22Rv1 (cell line): Measurements from ENCODE around the gene SLX4IP.

Source experiments
- H3K27ac ChIP-seq: fragments of 450-650 bp; 2 replicates; pipeline ENCODE4 v1.5.1; 2017
- ZFX ChIP-seq: fragments of 450-650 bp; IDR thresholded peaks from 2 replicates; pipeline ENCODE4 v1.6.1; 2017; ENCODE audit warnings: antibody characterized with exemption, borderline replicate concordance
- TF ChIP-seq, protein P1 (sequence below): fragments of 450-650 bp; IDR thresholded peaks from 2 replicates; pipeline ENCODE4 v1.5.1; 2017; ENCODE audit warnings: mild to moderate bottlenecking

The SLX4IP gene

GRCh38 chr20:10430000-10430466 is 5.1 kb upstream of the SLX4IP start:
- TF ChIP-seq, protein P1, sequence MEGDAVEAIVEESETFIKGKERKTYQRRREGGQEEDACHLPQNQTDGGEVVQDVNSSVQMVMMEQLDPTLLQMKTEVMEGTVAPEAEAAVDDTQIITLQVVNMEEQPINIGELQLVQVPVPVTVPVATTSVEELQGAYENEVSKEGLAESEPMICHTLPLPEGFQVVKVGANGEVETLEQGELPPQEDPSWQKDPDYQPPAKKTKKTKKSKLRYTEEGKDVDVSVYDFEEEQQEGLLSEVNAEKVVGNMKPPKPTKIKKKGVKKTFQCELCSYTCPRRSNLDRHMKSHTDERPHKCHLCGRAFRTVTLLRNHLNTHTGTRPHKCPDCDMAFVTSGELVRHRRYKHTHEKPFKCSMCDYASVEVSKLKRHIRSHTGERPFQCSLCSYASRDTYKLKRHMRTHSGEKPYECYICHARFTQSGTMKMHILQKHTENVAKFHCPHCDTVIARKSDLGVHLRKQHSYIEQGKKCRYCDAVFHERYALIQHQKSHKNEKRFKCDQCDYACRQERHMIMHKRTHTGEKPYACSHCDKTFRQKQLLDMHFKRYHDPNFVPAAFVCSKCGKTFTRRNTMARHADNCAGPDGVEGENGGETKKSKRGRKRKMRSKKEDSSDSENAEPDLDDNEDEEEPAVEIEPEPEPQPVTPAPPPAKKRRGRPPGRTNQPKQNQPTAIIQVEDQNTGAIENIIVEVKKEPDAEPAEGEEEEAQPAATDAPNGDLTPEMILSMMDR: no peak
- no peak for TF ChIP-seq ZFX
- no peak overlapping the region for H3K27ac ChIP-seq

DNA sequence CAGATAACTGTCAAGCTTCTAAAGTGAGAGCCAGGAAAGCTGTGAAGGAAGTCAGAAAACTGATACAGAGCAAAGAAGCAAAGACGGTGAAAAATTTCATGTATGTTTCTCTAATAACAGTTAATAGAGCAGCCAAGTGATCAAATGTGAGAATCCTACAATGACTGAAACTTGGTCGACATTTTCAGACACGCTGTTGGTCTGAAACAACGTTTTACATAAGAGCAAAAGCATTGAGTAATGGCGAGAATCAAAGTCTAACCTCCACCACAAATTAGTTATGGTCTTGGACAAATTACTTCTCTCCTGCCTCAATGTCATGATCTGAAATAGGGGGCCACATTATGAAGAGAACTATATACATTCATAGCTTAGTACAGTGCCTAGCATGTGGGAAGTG is 4.4 kb upstream of the SLX4IP start:
- H3K27ac ChIP-seq: no peak overlapping the region
- TF ChIP-seq, protein P1: no peak
- no peak for TF ChIP-seq ZFX

GRCh38 chr20:10432079-10432478 is 3.0 kb upstream of the SLX4IP start:
- TF ChIP-seq ZFX: no peak
- TF ChIP-seq, protein P1: no peak
- H3K27ac ChIP-seq: no peak overlapping the region

DNA sequence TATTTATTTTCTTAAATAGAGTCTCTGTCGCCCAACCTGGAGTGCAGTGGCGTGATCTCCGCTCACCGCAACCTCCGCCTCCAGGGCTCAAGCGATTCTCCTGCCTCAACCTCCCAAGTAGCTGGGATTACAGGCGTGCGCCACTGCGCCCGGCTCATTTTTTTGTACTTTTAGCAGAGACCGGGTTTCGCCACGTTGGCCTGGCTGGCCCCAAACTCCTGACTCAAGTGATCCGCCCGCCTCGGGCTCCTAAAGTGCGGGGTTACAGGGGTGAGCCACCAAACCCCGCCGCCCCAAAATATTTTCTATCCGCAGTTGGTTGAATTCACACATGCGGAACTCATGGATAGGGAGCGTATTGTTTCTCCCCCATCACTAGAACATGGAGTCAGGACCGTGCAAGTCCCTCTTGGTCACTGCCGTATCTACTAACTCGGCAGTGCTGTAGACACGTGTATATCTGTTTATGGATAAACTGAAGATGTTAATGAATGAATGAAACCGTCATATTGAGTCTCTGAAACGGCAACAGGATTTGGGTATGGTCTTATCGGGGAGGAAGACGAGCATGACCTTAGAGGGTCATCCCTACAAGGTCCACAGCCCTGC is 2.0 kb upstream of the SLX4IP start:
- peak overlapping the region; percentile 92 for H3K27ac ChIP-seq
- no peak for TF ChIP-seq ZFX
- TF ChIP-seq, protein P1: no peak

DNA sequence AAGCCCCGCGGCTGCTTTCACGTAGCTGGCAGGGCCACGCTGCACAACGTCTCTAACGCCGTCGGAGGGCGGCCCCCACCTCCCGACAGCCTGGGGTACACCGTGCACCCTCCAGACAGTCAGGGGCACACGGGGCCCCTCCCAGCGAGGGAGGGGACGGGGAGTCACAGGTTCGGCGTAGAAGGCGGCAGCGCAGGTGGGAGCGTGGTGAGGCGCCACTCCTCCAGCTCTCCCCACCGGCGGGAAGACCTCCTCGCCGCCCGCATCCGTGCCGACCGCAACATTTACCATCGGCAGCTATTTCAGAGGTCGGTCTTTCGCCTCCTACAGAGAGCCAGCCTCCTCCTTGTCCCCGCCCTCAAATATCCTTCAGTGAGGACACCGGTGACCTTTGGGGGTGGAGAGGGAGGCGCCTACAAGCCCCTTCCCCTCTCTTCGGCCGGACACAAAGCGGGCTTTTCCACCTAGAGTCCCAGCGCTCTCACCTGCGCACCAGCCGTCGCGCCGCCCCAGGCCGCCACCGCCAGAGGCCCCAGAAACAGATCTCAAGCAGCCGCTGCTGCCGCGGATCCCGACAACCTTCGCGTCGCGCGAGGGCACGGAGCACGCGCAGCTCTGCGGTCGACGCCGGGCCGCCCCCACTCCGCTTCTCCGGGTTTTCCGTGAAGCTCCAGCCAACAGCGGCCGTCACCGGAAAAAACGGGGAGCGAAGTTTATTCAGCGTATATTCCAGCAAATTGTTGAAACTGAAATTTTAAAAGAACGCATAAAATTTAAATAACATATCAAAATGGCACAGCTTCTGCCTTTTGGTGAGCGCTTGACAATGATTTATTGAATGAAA is 1.3 kb upstream of the SLX4IP start, which contains the start of gene MKKS:
Gene MKKS (minus strand): TSS at position 600 of the 844 bp plus-strand sequence. CDS start 20,708 bp downstream, outside the sequence.
- TF ChIP-seq ZFX: no peak
- TF ChIP-seq, protein P1: no peak
- peak within 1 kb of the TSS; percentile 92 for H3K27ac ChIP-seq

GRCh38 chr20:10434467-10434831 is 656 bp upstream of the SLX4IP start:
- TF ChIP-seq, protein P1: no peak
- TF ChIP-seq ZFX: no peak
- H3K27ac ChIP-seq: peak overlapping the region; percentile 92
